G401.6 (cell line): ENCODE results near the gene OR56A1.

Experiments
- FAIRE-seq: peaks from 2 replicates; lab custom pipeline; 2012; peaks lifted over from hg19 to GRCh38; lab: Jason Lieb, UNC

Gene OR56A1

GRCh38 chr11:5986885-5987284 lies 43.7 kb downstream of the OR56A1 start, which contains the start of gene OR52L1:
Gene OR52L1 (minus strand): TSS chr11:5986985. CDS start chr11:5986930, 55 bp downstream.
- FAIRE-seq = no peak

- FAIRE-seq = no peak
Observed at GRCh38 chr11:5983443-5983842, 47.1 kb downstream of the OR56A1 start.

GRCh38 chr11:5973530-5973929 lies 57.0 kb downstream of the OR56A1 start:
- no peak for FAIRE-seq
